Measurements from ENCODE around the gene CIBAR2. TPM values are rescaled to one million over a fixed set of nuclear protein-coding genes. Genes with fewer than 3 reads are reported as not detected.
"Not testable (repeated sequence)": the region's sequence is repeated elsewhere in the genome, so short reads cannot be mapped to it uniquely, and the experiment has no call there.

CIBAR2 gene
- total RNA-seq, 1 donor from 2014 or later: 0.23 TPM

GRCh38 chr16:85066346-85066885 lies 45.9 kb downstream of the CIBAR2 start:
- no peak for DNase-seq (ENCODE audit: extremely low read depth, low read depth, low spot score)

- DNase-seq (ENCODE audit: extremely low read depth, low read depth, low spot score): no peak
Measured at GRCh38 chr16:85065099-85065498, 47.2 kb downstream of the CIBAR2 start.

GRCh38 chr16:85064186-85064585 lies 48.1 kb downstream of the CIBAR2 start:
- no peak for DNase-seq (ENCODE audit: extremely low read depth, low read depth, low spot score)

- DNase-seq (ENCODE audit: extremely low read depth, low read depth, low spot score): no peak
Measured at GRCh38 chr16:85062845-85063244, 49.4 kb downstream of the CIBAR2 start.

- no peak for DNase-seq (ENCODE audit: extremely low read depth, low read depth, low spot score)
Measured at GRCh38 chr16:85062323-85062722, 49.9 kb downstream of the CIBAR2 start.

- DNase-seq (ENCODE audit: extremely low read depth, low read depth, low spot score): no peak
Measured at GRCh38 chr16:85061566-85061965, 50.7 kb downstream of the CIBAR2 start.

- no peak for DNase-seq (ENCODE audit: extremely low read depth, low read depth, low spot score)
Measured at GRCh38 chr16:85058909-85059308, 53.4 kb downstream of the CIBAR2 start.

- DNase-seq (ENCODE audit: extremely low read depth, low read depth, low spot score): no peak
Measured at GRCh38 chr16:85057948-85058347, 54.3 kb downstream of the CIBAR2 start.

GRCh38 chr16:85057212-85057889 lies 54.9 kb downstream of the CIBAR2 start:
- DNase-seq (ENCODE audit: extremely low read depth, low read depth, low spot score): no peak

- no peak for DNase-seq (ENCODE audit: extremely low read depth, low read depth, low spot score)
Measured at GRCh38 chr16:85056211-85056748, 56.0 kb downstream of the CIBAR2 start.

- DNase-seq (ENCODE audit: extremely low read depth, low read depth, low spot score): peak; percentile 33
Measured at GRCh38 chr16:85055493-85056210, 56.6 kb downstream of the CIBAR2 start.

- no peak for DNase-seq (ENCODE audit: extremely low read depth, low read depth, low spot score)
Measured at GRCh38 chr16:85054948-85055492, 57.3 kb downstream of the CIBAR2 start.

GRCh38 chr16:85054321-85054720 lies 58.0 kb downstream of the CIBAR2 start:
- DNase-seq (ENCODE audit: extremely low read depth, low read depth, low spot score): not testable (repeated sequence)

GRCh38 chr16:85052536-85052935 lies 59.7 kb downstream of the CIBAR2 start:
- DNase-seq (ENCODE audit: extremely low read depth, low read depth, low spot score): no peak

- DNase-seq (ENCODE audit: extremely low read depth, low read depth, low spot score): no peak
Measured at GRCh38 chr16:85051683-85052082, 60.6 kb downstream of the CIBAR2 start.

GRCh38 chr16:85051067-85051581 lies 61.1 kb downstream of the CIBAR2 start:
- no peak for DNase-seq (ENCODE audit: extremely low read depth, low read depth, low spot score)

- no peak for DNase-seq (ENCODE audit: extremely low read depth, low read depth, low spot score)
Measured at GRCh38 chr16:85049706-85050305, 62.5 kb downstream of the CIBAR2 start.

- no peak for DNase-seq (ENCODE audit: extremely low read depth, low read depth, low spot score)
Measured at GRCh38 chr16:85048921-85049562, 63.2 kb downstream of the CIBAR2 start.

Measured in glomerular endothelial cell (primary cell).